IMR-90 (cell line): ENCODE measurements around the gene TRIM63.

Experiments used
- BHLHE40 ChIP-seq: fragments of 150-350 bp; IDR thresholded peaks from 2 replicates; pipeline ENCODE4 v1.6.1; 2016; ENCODE audit warnings: mild to moderate bottlenecking, low read depth, low read length
- CEBPB ChIP-seq: IDR thresholded peaks from 2 replicates; pipeline ENCODE4 v1.6.1; 2012; ENCODE audit warnings: low read depth, low read length, improper control_type of control experiment
- CHD1 ChIP-seq: IDR thresholded peaks from 2 replicates; pipeline ENCODE4 v1.6.1; 2012; ENCODE audit warnings: low read depth, low read length, improper control_type of control experiment
- MAFK ChIP-seq: IDR thresholded peaks from 2 replicates; pipeline ENCODE4 v1.6.1; 2012; ENCODE audit warnings: low read depth, low read length, improper control_type of control experiment
- MAZ ChIP-seq: IDR thresholded peaks from 2 replicates; pipeline ENCODE4 v1.6.1; 2012; ENCODE audit warnings: low read depth, mild to moderate bottlenecking, low read length, improper control_type of control experiment, moderate library complexity, borderline replicate concordance
- NFE2L2 ChIP-seq: fragments of 150-350 bp; IDR thresholded peaks from 2 replicates; pipeline ENCODE4 v1.6.1; 2016; ENCODE audit warnings: low read depth, mild to moderate bottlenecking, low read length
- POLR2A ChIP-seq: IDR thresholded peaks from 2 replicates; pipeline ENCODE4 v1.6.1; 2012; ENCODE audit warnings: mild to moderate bottlenecking, low read depth, low read length
- RAD21 ChIP-seq: IDR thresholded peaks from 2 replicates; pipeline ENCODE4 v1.6.1; 2012; ENCODE audit warnings: low read length, improper control_type of control experiment
- RCOR1 ChIP-seq: IDR thresholded peaks from 2 replicates; pipeline ENCODE4 v1.6.1; 2012; ENCODE audit warnings: mild to moderate bottlenecking, low read length, improper control_type of control experiment; ENCODE audit not compliant: insufficient replicate concordance
- RFX5 ChIP-seq: IDR thresholded peaks from 2 replicates; pipeline ENCODE4 v1.8.0; 2012; ENCODE audit warnings: low read depth, mild to moderate bottlenecking, low read length, moderate library complexity
- SMC3 ChIP-seq: fragments of 150-350 bp; IDR thresholded peaks from 2 replicates; pipeline ENCODE4 v1.6.1; 2016; ENCODE audit warnings: low read depth, mild to moderate bottlenecking, antibody characterized with exemption, low read length, moderate library complexity
- TF ChIP-seq, protein P1 (sequence below): conservative IDR thresholded peaks from 2 replicates; pipeline ENCODE4 v1.5.1; 2012; ENCODE audit warnings: mild to moderate bottlenecking, low read depth, low read length, improper control_type of control experiment
- TF ChIP-seq, protein P2 (sequence below): fragments of 150-350 bp; IDR thresholded peaks from 2 replicates; pipeline ENCODE4 v1.6.1; 2017; ENCODE audit warnings: mild to moderate bottlenecking, antibody characterized with exemption, low read length, low read depth

DNA sequence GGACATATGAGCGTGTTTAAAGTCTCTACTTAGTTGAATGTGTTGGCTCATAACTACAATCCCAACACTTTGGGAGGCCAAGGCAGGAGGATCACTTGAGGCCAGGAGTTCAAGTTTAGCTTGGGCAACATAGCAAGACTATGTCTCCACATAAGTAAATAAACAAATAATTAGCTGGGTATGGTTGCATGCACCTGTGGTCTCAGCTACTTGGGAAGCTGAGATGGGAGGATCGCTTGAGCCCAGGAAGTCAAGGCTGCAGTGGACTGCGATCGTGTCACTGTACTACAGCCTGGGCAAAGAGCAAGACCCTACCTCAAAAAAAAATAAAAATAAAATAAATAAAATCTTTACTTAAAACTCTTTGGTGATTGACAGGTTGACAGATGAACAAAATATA is 31.2 kb upstream of the TRIM63 start:
- TF ChIP-seq RCOR1: no peak
- TF ChIP-seq MAFK: no peak
- TF ChIP-seq CEBPB: no peak
- no peak for TF ChIP-seq NFE2L2
- TF ChIP-seq, protein P1, sequence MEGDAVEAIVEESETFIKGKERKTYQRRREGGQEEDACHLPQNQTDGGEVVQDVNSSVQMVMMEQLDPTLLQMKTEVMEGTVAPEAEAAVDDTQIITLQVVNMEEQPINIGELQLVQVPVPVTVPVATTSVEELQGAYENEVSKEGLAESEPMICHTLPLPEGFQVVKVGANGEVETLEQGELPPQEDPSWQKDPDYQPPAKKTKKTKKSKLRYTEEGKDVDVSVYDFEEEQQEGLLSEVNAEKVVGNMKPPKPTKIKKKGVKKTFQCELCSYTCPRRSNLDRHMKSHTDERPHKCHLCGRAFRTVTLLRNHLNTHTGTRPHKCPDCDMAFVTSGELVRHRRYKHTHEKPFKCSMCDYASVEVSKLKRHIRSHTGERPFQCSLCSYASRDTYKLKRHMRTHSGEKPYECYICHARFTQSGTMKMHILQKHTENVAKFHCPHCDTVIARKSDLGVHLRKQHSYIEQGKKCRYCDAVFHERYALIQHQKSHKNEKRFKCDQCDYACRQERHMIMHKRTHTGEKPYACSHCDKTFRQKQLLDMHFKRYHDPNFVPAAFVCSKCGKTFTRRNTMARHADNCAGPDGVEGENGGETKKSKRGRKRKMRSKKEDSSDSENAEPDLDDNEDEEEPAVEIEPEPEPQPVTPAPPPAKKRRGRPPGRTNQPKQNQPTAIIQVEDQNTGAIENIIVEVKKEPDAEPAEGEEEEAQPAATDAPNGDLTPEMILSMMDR: no peak
- TF ChIP-seq, protein P2, sequence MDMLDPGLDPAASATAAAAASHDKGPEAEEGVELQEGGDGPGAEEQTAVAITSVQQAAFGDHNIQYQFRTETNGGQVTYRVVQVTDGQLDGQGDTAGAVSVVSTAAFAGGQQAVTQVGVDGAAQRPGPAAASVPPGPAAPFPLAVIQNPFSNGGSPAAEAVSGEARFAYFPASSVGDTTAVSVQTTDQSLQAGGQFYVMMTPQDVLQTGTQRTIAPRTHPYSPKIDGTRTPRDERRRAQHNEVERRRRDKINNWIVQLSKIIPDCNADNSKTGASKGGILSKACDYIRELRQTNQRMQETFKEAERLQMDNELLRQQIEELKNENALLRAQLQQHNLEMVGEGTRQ: no peak
- TF ChIP-seq RAD21: no peak
- TF ChIP-seq RFX5: no peak
- TF ChIP-seq BHLHE40: no peak
- no peak for TF ChIP-seq POLR2A
- TF ChIP-seq CHD1: no peak
- no peak for TF ChIP-seq SMC3
- TF ChIP-seq MAZ: no peak
